ENCODE measurements around the gene PSMC4.

Gene PSMC4

GRCh38 chr19:39995794-39996193, 24.8 kb downstream of the PSMC4 start:
- no peak for DNase-seq

- peak; percentile 54 for DNase-seq
Observed at GRCh38 chr19:39996218-39996810, 25.3 kb downstream of the PSMC4 start.

- peak; percentile 87 for DNase-seq
Observed at GRCh38 chr19:39996811-39997637, 26.1 kb downstream of the PSMC4 start, which contains the start of gene ZNF546. ZNF546 (plus strand) TSS chr19:39997060; CDS start chr19:39998327, 1,267 bp downstream.

GRCh38 chr19:39997638-39998216, 26.8 kb downstream of the PSMC4 start:
- DNase-seq: no peak

GRCh38 chr19:39998501-39998900, 27.5 kb downstream of the PSMC4 start:
- DNase-seq: no peak

GRCh38 chr19:40005691-40006272, 34.8 kb downstream of the PSMC4 start:
- DNase-seq: no peak

GRCh38 chr19:40006273-40006691, 35.3 kb downstream of the PSMC4 start:
- peak; percentile 75 for DNase-seq

GRCh38 chr19:40009674-40010073, 38.7 kb downstream of the PSMC4 start:
- DNase-seq: no peak

- DNase-seq: no peak
Observed at GRCh38 chr19:40013991-40014390, 43.0 kb downstream of the PSMC4 start.

GRCh38 chr19:40023969-40024368, 53.0 kb downstream of the PSMC4 start:
- no peak for DNase-seq

- DNase-seq: no peak
Observed at GRCh38 chr19:40025938-40026596, 55.1 kb downstream of the PSMC4 start.

GRCh38 chr19:40026597-40026970, 55.6 kb downstream of the PSMC4 start:
- no peak for DNase-seq
